NCI-H146 treated with DMSO at 0.1 percent for 48 hours (cell line): ENCODE measurements around the gene SMLR1.
"Not testable (repeated sequence)": the region's sequence is repeated elsewhere in the genome, so short reads cannot be mapped to it uniquely, and the experiment has no call there.

Experiments used
- DNase-seq: peaks from one replicate; lab custom pipeline; 2025; ENCODE audit not compliant: unreplicated experiment; lab: John Stamatoyannopoulos, UW

Gene SMLR1

DNA sequence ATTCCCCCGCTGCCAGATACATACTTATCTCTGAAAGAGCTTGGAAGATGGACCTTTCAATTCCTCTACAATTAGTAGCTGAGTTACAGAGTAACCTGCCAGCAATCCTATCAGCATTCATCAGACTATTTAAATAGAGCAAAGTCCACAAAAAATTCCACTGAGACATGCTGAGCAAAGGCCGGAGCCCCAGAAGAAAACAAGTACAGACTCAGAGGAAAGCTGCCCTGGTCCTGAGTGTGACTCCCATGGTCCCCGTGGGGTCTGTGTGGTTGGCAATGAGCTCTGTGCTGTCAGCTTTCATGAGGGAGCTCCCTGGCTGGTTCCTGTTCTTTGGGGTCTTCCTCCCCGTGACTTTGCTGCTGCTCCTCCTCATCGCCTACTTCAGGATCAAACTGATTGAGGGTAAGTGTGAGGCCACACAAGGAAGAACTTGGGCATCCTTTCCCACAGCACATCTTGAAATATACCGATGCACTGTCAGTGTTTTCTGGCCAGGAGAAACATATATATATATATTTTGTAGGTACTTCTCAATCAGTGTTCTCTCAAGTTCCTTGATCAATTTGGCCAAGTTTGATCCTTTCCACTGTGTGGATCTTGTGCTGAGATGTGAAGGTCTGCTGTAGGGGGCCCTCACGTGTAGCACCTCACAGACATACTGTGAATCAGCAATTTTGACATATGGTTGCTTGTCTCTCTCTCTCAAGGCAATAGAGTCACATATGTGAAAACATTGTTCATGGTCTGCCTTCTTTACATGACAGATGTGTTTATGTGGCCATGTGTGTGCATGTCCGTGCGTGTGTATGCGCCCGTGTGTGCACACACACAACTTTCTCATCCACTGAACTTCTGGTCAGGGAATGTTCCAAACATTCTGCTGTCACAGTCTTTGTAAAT lies at the start of gene SMLR1:
SMLR1 (plus strand) TSS at position 160 of the 903 bp plus-strand sequence; CDS start at position 168, 8 bp downstream.
- no peak for DNase-seq

DNA sequence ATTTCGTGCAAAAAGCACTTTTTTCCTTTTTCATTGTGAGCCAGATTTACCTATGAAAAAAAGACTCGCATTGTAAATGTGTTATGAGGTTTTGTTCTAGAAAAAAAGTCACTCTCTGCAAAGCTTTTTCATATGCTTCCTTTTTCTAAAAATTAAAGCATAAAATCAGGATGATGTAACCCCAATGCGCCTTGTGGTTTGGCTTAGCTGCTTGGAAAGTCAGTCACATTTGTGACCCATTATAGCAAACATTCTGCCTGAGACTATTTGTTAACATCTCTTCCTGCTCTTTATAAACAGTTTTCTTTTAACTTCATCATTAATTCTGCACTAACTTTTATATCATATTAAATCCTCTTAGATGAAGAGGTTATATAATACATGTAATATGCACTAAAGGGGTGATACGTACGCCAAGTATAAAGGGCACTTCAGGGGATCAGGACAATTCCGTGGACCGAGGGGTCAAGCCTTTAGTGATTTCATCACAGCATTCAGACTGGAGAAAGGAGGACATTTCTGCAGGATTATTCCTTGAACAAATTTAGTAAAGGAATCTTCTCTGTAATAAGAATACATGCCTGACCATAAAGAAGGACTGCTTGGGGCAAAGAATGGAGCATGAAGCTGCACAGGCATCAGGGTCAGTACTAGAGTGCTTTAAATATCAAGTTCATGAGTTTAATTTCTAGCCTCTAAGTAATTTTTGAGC lies 48.1 kb upstream of the SMLR1 start:
- no peak for DNase-seq

DNA sequence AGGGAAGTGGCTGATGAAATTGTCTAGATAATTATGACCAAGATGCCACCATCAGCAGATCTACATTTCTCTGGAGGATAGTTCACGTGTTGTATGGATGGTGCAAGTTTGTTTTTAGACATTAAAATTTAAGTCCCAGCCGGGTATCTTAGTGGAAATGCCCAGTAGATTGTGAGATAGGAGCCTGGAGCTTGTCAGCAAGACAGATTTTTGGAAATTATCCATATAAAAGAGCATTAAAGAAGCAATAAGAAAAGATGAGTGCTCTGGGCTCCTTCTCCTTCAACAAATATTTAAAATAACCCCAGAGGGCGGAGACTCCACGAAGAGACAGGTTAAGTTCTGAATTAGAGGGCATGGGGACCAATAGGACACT lies 47.6 kb upstream of the SMLR1 start:
- DNase-seq = no peak

DNA sequence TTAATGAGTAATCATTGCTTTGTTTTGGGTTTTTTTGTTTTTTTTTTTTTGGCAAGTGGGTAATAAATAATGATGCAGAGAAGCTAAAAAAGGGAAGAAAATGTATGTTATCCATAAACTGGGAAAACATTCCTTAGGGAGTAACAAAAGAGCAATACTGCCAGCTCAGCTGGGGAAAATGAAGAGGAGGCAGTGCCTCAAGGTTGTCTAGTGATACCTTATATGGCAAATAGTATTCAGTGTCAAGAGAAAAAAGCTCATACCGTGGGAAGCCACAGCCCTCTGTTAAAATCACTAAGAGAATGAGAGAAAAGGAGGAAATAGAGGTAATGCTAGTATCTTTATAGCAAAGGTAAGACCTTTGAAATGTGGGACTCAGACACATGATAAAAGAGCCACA lies 47.1 kb upstream of the SMLR1 start:
- DNase-seq = no peak

DNA sequence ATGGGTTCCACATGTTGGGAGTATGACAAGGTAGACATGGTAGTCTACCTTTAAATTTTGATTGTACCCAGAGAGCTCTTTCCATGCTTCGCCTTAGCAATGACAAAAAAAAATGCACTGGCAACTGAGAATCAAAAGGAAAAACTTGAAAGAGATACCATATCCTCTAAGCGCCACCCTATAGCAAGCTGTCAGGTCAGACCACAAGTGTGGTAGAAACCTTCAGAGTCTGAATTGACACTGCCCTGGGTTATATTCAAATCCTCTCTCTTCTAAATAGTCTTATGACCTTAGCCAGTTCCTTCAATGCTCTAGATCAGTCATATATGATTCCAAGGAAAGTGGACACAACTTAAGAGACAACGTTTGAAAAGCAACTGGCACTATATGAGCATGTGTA lies 45.6 kb upstream of the SMLR1 start:
- DNase-seq = no peak

DNA sequence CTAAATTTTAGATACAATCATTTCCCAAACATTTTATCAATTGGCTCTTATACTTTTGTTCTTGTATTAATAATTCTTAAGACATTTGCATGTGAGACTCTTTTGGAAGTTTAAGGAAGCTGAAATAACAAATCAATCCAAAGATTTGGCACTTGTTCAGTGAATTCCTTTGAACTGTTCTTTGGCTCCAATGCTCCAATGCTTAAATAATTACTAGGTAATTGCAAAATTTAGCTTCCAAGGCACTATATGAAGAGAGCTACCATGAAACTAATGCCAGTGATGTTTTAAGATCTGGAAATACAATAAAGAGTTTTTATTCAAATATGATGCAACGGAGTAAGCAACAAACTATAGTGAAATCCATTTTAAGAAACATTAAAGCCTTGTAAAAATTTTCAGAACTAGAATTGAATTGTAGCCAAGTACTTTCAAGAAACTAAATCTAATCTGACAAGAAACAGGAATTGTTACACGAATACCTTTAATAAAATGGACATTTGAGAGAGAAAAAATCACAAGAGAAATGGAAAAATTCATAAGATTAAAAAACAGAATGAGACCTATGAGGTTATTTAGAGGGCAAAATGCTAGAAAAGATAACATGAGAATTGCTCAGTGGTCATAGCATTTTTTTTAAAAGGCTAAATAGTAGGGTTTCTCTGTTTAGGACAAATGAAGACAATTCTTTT lies 43.6 kb upstream of the SMLR1 start:
- DNase-seq = no peak

DNA sequence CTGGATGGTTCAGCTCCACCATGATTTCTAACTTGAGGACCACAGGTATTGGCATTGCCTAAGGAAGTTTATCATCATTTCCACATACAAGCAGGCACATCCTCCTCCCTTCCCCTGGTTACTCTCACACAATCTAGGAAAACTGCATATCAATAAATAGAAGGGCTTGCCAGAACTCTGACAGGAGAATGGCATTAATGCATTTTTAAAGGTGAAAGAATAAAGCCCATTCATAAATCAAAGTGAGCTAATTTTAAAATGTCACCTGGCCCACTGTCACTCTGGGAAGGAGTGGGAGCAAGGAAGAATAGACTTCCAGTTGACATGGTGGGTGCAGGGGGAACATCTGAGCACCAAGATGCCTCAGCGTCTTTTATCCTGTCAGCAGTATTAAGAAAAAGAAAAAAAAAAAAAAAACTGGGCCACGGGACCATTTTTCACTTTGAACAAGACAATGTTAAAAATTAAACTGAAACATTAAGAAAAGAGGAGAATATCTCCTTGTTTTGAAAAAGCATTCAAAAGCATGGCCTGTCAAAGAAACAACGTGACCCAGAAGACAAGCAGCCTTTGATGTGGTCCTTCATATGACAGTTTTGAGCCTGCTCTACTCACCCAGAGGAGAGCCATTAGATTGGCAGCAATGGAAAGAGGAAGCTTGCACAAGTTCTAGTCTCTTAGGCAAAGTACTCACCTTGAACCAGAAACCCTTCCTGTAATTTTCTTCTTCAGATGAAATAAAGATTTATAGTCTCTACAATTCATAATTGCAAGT lies 39.3 kb upstream of the SMLR1 start:
- no peak for DNase-seq

DNA sequence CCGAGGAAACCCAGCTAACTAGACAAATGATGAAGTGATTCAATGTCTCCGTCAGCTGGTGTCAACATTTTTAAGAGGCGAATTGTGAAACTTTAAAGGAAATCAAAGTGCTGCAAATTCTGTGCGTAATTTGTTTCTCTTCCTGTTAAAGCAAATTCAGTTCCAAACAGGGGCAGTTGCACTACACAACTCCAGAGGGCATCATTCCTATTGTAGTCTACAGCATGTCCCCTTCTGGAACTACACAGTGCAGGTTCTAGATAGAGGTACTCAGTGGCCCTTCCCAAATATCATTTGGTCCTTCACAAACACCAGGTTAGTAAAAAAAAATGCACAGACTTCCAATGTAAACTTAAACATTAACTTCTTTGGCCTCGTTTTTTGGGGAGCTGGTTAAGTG lies 38.3 kb upstream of the SMLR1 start:
- DNase-seq = no peak

DNA sequence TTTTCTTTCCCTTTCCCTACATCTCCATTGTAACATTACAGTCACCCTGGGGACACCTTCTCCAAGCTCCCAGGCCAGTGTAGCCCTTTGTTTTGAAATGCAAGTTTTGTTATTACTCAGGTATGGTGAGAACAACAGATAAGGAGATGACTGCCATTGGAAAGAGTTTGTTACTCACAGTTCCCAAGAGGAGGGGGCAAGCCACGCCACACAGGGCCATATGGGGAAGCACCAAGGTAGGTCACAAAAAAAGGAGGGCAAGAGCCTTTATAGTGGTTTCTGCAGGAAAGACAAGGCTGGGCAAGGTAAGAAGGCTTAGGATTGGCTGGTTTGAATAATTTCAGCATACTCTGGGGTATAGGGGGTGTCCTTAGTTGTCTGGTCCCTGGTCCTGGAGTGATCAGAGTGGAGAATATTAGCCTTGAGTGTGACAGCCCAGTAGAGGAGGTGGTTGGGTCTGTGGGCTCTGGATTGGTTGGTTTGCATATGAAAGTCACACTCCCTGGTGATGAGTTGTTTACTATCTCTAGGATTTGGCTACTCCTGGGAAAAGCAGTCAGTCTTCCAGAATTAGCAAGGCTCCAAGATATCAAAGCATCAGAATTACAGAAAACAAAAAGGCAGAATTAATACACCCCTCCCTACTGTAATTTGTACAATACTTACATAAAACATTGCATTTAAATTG lies 33.1 kb upstream of the SMLR1 start:
- no peak for DNase-seq

DNA sequence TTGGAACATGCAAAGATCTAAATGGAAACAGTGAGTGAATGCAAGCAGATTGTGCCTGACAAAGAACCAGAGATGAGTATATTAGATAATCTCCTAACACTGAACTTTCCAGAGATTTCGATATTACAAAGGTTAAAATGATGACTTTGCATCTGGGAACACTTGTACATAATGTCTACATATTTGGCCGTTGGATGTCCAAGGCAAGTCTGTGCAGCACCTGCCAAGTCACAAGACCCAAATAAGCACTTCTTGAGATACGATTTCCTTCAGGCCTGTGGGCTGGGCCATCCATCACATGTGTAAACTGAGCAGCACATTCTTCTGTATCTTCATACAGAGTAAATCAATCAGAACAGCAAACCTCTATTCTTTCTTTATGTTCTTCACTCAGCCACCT lies 32.5 kb upstream of the SMLR1 start:
- DNase-seq = no peak

DNA sequence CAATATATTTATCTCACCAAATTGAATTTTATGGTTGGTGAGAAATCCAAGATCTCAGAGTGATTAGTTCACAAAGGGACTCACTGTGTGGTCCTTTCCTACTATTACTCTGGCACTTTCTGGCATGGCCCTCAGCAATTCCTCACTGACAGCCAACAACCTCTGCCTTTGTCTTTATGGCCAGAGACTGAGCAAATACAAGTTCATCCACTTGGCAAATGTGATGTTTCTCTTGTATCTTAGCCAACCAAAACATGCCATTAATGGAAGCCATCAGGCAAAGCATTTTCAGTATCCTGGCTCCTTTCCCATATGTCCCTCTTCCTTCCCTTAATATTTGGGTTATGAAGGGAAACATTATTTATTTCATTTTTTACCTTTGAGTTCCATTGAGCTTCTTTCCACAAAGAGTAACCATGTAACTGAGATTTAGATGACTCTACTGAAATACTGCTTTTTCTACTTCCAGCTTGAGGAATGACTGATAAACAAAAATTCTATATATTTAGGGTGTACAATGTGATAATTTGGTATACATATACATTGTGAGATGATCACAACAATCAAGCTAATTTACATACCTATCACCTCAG lies 30.8 kb upstream of the SMLR1 start:
- no peak for DNase-seq

DNA sequence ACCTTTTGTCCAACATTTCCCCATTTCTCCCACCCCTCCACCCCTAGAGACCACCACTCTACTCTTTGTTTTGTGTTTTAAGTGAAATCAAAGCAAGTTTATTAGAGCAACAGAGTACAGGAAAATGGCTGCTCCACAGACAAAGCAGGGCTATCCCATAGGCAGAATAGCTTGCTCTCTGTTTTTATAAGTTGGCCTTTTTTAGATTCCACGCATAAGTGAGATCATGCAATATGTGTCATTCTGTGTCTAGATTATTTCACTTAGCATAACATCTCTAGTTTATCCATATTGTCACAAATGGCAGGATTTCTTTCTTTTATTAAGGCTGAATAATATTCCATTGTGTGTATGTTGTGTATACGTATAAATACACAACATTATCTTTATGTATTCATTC lies 30.1 kb upstream of the SMLR1 start:
- DNase-seq = no peak

DNA sequence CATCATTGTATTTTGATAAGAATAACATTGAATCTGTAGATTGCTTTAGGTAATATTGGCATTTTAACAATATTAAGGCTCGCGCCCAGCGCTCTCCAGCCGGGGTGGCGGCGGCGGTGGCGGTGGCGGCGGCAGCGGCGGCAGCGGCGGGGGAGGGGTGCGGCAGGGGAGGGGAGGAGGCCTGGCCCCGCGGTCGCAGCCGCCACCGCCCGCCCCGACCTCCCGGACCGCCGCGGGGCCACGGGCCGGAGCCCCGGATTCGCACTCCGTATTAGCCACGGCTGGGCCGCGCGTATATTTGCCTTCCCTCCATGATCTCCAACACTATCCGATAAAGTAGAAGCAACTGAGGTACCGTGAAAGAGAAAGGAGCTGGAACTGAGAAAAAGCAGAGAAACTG lies 25.8 kb upstream of the SMLR1 start:
- DNase-seq = not testable (repeated sequence)

DNA sequence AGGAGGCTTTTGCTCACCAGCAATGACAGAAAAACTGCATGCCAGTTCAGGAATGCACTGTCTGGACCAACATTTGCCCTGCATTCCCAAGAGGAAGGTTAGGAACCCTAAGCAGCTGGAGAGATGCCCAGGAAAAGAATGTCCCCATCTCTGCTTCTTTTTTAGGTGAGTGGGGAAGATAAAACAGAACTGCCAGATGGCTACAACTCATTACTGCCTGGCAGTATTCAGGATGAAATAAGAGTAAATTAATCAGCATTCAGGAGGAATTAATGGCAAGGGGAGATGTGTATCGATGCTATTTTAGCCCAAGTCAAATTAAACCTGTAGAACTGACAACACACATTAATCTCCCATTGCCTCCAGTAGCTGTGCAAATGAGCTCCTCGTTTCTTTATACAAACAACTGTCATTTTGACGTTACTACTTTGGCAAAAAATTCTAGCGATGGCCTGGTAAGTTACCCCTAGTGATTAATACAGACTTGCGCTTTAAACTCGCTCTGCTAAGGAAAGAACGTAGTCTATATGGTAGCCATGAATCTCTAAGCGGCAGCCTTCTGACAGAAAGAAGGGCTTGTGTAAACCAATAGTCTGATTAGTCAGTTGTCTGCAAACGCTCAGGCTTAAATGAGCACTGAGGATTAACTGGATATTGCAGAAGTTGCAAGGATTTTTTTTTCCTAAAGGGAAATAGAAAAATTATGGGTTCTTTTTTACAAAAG lies 16.7 kb upstream of the SMLR1 start:
- no peak for DNase-seq

DNA sequence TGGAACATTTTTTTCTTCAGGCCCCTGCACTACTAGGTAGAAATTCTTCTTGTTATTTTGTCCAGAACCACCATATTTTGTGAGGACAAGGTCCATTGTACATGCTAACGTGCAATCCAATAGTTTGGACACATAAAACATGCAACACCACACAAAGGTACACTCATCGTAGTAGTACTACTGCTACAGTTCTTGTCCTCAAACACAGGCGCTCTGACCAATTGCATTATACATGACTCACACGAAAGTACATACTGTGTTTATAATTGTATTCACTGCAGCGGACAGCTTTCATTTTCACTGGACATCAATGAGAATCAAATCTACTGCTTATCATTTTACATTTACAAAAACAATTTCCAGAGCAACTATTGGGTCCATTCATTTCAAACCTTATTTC lies 15.3 kb upstream of the SMLR1 start:
- DNase-seq = no peak

DNA sequence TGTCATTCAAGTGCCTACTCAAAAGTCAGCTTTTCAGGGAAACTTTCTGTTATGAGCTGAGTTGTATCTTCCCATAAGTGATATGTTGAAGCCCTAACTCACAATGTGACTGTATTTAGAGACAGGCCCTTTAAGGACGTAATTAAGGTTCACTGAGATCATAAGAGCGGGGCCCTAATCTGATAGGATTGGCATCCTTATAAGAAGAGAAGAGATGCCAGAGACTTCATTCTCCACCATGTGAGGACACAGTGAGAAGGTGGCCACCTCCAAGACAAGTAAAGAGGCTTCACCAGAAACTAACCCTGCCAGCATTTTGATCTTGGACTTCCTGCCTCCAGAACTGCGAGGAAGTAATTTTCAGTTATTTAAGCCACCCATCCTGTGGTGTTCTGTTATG lies 12.7 kb upstream of the SMLR1 start:
- DNase-seq = no peak

DNA sequence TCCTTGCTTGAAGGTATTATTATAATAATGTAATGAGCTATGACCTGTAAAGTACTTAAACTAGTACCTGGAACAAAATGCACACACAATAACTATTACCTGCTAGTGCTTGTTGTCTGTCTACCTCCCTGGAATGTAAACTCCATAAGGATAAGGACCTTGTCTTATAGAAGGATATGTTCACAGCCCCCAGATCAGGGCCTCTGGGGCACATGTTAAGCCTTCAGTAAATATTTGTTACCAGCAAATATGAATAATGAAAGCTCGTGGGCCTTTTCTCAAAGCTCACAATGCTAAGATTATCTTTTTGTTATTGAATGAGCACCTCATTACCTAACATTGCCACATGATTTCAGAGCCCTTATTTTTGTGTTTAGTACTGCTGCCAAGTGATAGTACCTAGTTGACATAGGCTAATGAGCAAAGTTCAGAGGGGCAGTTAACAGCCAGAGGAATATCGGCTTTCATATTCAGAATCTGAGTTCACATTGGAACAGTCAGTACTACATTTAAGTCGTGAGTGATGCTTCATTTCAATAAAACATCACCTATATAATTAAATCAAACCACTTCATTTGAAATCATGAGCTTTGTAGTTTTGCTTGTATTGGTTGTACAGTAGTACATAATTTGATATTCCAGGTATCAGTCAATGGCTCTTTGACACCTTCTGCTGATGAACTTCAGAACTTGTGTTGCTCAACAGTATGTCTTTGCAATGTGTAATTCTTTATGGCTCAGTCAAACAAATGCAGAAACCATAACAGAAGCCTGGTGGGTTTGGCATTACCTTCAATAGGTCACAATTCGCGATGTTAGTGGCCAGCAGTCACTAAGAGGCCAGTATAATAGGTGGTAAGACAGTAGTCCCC lies 11.8 kb upstream of the SMLR1 start:
- DNase-seq = no peak

DNA sequence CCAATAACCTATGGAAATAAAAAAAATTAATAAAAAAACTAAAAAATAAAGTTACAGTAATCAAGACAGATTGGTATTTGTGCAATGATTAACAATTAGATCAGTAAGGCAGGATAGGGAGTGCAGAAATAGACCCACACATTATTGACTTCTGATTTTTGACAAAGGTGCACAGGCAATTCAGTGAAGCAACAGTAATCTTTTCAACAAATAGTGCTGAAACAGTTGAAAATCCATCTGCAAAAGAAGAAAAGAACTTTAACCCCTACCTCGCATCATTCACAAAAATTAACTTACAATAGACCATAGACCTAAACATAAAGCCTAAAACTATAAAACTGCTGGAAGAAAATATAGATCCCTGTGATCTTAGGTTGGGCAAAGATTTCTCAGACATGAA lies 4.5 kb upstream of the SMLR1 start:
- DNase-seq = no peak
